Right ventricle myocardium inferior (tissue), 1 donor: ENCODE measurements around the gene PAK3. TPM values are rescaled to one million over a fixed set of nuclear protein-coding genes. Genes with fewer than 3 reads are reported as not detected.

Experiments
- ATAC-seq: fragments of 200-7000 bp; cut with Tn5 transposase; one replicate; pipeline ENCODE4 v1.9.1; 2020; ENCODE audit warnings: mild to moderate bottlenecking, moderate library complexity
- DNase-seq: peaks from one replicate; pipeline ENCODE4 v3.0.0; 2021; ENCODE audit errors: missing footprints
- intact Hi-C: fragments of 100-400 bp; cut with DNase I; formaldehyde crosslinking; loops from one replicate; pipeline ENCODE4 v1.11.0; 2022
- total RNA-seq: library from RNA; stranded (reverse); fragmentation: NEBNext Ultra II Directional; extraction: Animal tissue kit (Norgen Biotek cat#: 25700); gene quantifications from one replicate; pipeline ENCODE4 v1.2.1, GENCODE V29; 2021
- donor health status: DM: no; HTN: yes; CAD: no; lungs with severe emphysema.

Gene PAK3
- total RNA-seq, 1 donor from 2014 or later, result 0.60 TPM

- intact Hi-C loops, result no loop called here
- DNase-seq (no peak), ATAC-seq (no peak)
Observed at GRCh38 chrX:111124418-111124817, 28.4 kb downstream of the PAK3 start.

- no peak for DNase-seq
- intact Hi-C loops, result no loop called here
Observed at GRCh38 chrX:111127038-111127437, 31.0 kb downstream of the PAK3 start.

GRCh38 chrX:111129921-111130320, 33.9 kb downstream of the PAK3 start:
- no peak for DNase-seq
- intact Hi-C loops, result no loop called here
- no peak for ATAC-seq

More at GRCh38 chrX:111127038-111127437, 31.0 kb downstream of the PAK3 start:
- no peak for ATAC-seq

DNA sequence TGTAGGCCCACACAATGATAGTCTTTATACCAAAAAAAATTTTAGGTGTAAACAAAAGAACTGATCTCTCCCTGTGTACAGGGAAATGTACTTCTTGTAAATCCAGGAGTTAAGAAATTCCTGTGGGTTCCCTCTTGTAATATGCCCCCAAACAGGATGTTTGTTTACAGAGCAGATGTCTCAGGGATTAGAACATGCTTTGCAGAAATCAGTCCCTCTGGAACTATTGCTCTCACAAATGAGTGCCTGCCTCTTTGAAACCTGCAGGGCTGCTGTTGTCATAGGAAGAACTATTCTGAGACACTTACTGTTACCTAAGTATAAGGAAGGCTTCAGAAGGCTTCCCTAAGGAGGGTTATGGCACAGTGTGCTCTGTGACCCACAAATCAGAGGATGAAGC, 35.6 kb downstream of the PAK3 start:
- no peak for ATAC-seq
- DNase-seq, result no peak
- intact Hi-C loops, result no loop called here

DNA sequence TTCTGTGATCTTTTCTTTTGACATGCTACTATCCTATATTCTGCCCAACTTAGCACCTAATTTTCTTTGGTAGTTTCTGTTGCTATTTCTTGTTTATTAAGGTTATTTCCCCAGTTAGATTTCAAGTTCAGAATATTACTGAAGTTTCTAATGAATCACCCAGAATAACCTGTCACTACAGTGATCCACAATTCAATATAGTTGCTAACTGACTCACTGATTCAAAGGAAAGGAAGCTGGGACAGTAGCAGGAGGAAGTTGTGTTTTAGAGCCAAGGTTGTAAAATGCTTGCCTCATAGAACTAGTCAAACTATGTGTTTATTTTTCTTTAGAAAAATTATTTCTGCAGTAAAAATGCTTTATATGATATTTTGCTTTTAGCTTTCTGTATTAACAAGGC, 37.4 kb downstream of the PAK3 start:
- DNase-seq (no peak), ATAC-seq (no peak)
- intact Hi-C loops, result no loop called here

- ATAC-seq, result no peak
- no peak for DNase-seq
- intact Hi-C loops, result no loop called here
Observed at GRCh38 chrX:111145878-111146277, 49.9 kb downstream of the PAK3 start.

DNA sequence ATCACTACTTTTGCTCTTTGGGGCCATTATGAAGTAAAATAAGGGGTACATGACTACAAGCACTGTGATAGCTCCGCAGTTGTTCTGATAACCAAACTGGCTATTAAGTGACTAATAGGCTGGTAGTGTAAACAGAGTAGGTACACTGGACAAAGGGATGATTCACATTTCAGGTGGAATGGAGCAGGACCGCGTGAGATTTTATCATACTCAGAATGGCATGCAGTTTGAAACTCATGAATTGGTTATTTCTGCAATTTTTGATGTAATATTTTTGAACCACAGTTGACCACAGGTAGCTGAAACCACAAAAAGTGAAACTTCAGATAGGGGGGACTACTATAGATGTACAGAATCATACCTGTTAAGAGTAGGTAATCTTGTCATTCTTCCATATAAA, 55.8 kb downstream of the PAK3 start:
- no peak for DNase-seq
- intact Hi-C loops, result no loop called here
- ATAC-seq, result no peak

GRCh38 chrX:111159232-111159631, 63.2 kb downstream of the PAK3 start:
- no peak for ATAC-seq
- intact Hi-C loops, result no loop called here
- no peak for DNase-seq

GRCh38 chrX:111164728-111165127, 68.7 kb downstream of the PAK3 start:
- no peak for DNase-seq
- intact Hi-C loops, result loop anchor here (5.0 kb wide), 1 partner anchor 278 kb away; no protein-coding TSS in a partner anchor
- ATAC-seq, result no peak

DNA sequence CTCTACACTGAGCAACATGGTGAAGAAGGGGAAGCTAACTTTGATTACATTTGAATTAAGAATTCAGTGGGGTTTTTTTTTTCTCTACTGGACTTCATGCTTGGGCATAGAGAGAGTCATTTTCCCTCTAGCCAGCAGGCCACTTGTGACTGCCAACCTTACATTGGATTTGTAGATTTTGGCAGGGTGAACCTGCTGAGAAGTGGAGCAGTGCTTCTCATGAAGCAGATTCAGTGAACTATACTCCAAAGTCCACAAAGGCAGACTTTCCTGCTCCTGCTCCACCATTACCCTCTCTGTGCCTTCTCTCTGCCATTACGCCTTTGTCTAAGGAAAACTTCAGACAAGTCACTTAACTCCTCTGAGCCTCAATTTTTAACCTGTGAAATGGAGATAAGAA, 69.9 kb downstream of the PAK3 start:
- ATAC-seq (no peak), DNase-seq (no peak)
- intact Hi-C loops, result loop anchor here (5.0 kb wide), 1 partner anchor 276 kb away; no protein-coding TSS in a partner anchor

DNA sequence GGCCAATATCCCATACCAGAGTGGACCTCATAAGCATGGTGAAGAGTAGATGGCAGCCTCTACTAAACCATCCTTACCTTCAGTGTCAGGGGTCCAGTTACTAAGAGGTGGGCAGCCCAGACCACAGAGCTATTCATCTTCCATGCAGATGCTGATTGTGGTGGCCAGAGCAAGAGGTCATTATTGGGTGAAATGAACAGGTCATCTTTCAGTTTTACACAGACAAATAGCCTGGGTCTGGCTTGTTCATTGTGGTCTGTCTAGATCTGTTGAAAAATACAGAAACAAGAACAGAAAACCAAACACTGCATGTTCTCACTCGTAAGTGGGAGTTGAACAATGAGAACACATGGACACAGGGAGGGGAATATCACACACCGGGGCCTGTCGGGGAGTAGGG, 71.3 kb downstream of the PAK3 start:
- intact Hi-C loops, result loop anchor here (5.0 kb wide), 1 partner anchor 275 kb away; no protein-coding TSS in a partner anchor
- ATAC-seq, result no peak
- DNase-seq, result no peak

- ATAC-seq (no peak), DNase-seq (no peak)
- intact Hi-C loops, result loop anchor here (5.0 kb wide), 1 partner anchor 274 kb away; no protein-coding TSS in a partner anchor
Observed at GRCh38 chrX:111168314-111168713, 72.3 kb downstream of the PAK3 start.

DNA sequence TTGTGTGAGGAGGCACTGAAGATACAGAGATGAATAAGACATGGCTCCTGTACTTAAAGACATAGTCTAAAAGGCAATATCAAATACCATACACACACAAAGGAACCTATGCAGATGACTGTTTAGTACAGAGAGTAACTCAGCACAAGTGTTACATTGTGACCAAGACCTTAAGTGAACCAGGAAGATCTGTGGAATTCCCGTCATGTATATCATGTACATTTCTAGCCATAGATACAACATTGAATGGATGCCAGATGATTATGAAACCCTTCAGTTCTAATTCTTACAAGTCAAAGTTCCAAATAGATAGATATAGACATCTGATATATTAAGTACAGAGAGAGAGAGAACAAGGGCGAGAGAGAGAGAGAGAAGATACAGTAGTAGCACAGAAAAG, 73.2 kb downstream of the PAK3 start:
- DNase-seq, result no peak
- ATAC-seq, result no peak
- intact Hi-C loops, result loop anchor here (5.0 kb wide), 1 partner anchor 273 kb away; no protein-coding TSS in a partner anchor

- DNase-seq, result no peak
- intact Hi-C loops, result no loop called here
- ATAC-seq, result no peak
Observed at GRCh38 chrX:111170017-111170416, 74.0 kb downstream of the PAK3 start.

- DNase-seq (no peak), ATAC-seq (no peak)
- intact Hi-C loops, result no loop called here
Observed at GRCh38 chrX:111180750-111181240, 84.8 kb downstream of the PAK3 start.

DNA sequence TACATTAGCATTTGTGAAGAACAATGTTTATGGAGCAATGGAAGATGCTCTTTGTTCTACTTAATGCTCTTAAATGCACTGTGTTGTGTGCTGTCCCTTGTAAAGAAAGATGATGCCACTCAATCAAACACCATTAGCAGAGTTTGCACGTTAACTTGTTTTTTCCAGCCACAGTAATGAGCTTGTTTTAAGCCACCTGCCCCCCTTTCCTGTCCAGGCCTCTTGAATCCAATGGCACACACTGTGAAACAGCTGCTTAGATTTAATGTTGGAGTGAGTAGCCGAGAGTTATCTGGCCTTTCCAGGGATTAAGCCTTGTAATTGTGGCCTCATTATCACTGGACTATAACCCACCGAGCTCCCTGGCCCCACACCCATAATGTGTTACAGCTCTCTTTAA, 86.0 kb downstream of the PAK3 start:
- no peak for ATAC-seq
- intact Hi-C loops, result no loop called here
- DNase-seq, result no peak

GRCh38 chrX:111182997-111183396, 87.0 kb downstream of the PAK3 start:
- DNase-seq (no peak), ATAC-seq (no peak)
- intact Hi-C loops, result no loop called here

DNA sequence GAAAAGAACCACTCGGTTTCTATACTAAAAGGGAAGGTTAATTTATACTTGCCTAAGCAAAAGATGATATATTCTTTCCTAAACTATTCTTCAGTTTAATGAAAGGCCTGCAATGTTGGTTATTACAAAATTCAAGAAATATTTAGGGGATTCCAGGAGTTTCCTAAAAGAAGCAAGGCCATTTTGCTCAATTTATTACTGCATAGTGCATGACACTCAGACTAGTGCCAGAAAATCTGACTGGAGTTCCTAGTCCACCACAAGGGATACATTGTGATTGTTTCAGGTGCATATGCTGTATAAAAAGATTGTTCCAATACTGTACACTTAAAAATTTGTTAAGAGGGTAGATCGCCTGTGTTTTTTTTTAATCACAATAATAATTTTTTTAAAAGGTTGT, 95.6 kb downstream of the PAK3 start:
- ATAC-seq, result no peak

GRCh38 chrX:111199505-111199904, 103.5 kb downstream of the PAK3 start:
- no peak for DNase-seq
- intact Hi-C loops, result no loop called here
- no peak for ATAC-seq

More for the DNA sequence above, 95.6 kb downstream of the PAK3 start:
- intact Hi-C loops, result no loop called here
- DNase-seq, result no peak

DNA sequence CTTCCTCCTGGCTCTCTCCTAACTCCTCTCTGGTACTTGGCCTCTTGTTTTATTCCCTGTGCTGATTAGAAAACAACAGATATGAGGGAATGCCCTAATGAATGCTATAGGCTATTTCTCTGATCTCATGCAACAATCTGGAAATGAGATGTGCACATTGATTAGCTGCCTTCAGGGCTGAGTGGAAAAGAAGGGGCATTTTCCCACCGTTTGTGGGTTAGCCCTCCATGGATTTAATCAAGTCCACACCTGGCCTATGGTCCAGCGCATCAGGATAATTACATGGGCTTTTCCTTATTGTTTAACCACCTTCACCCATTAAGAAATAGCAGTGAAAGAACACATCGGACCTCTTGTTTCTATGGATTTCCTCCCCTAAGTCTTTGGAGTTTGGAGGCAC, 104.3 kb downstream of the PAK3 start:
- no peak for DNase-seq
- intact Hi-C loops, result no loop called here
- ATAC-seq, result no peak

DNA sequence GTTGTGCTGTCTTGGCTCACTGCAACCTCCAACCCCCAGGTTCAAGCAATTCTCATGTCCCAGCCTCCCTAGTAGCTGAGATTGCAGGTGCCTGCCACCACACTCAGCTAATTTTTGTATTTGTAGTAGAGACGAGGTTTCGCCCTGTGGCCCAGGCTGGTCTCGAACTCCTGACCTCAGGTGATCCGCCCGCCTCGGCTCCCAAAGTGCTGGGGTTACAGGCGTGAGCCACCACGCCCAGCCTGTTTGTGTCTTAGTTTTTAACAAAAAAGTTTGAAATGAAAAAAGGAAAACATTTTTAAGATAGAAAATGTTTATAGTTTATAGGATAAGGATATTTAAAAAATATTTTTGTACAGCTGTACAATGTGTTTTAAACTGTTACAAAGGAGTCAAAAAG, 111.9 kb downstream of the PAK3 start:
- intact Hi-C loops, result no loop called here
- ATAC-seq, result no peak
- DNase-seq, result no peak
